ENCODE measurements around the gene BAD.

The BAD gene

GRCh38 chr11:64226507-64227051 is 57.9 kb downstream of the BAD start:
- DNase-seq: peak; percentile 82

- peak; percentile 97 for DNase-seq
Measured at GRCh38 chr11:64225608-64226506, 58.6 kb downstream of the BAD start, which contains the start of the genes NUDT22 and TRPT1. Gene NUDT22 (plus strand): TSS chr11:64226274. CDS start chr11:64226653, 379 bp downstream. Gene TRPT1 (minus strand): TSS chr11:64226186. CDS start chr11:64225860, 326 bp downstream.

- no peak for DNase-seq
Measured at GRCh38 chr11:64224891-64225607, 59.4 kb downstream of the BAD start.

DNA sequence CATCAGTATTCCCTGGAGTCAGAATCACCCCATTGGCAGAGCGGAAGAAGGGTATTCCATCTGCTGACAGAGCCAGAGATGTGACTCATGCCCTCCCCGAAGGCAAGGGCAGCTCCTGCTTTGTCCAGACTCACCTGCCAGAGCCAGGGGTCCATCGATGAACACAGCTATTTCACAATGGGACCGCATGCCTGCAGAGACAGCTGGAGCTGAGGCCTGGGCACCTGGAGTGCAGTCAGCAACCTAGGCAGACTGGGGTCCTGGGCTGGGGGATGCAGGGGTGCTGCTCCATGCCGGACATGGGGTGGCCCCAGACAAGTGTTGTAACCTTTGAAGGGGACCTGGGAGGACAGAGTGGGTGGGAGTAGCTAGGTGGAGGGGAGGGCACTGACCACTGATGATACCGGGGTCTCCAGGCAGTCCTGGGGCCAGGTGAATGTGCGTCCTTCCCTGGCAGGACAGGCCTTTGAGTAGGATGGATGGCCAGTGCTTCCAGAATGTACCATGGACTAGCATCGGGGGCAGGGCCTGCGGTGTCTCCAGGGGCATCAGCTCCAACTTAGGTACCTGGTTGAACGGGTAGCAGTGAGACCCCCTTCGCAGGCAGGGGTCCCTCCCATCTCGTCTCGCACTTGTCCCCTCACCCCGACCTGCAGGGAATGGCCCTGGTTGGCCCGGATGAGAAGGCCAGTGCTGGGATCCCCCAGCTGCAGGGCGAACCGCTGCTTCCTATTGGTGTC is 60.1 kb downstream of the BAD start:
- peak; percentile 20 for DNase-seq

DNA sequence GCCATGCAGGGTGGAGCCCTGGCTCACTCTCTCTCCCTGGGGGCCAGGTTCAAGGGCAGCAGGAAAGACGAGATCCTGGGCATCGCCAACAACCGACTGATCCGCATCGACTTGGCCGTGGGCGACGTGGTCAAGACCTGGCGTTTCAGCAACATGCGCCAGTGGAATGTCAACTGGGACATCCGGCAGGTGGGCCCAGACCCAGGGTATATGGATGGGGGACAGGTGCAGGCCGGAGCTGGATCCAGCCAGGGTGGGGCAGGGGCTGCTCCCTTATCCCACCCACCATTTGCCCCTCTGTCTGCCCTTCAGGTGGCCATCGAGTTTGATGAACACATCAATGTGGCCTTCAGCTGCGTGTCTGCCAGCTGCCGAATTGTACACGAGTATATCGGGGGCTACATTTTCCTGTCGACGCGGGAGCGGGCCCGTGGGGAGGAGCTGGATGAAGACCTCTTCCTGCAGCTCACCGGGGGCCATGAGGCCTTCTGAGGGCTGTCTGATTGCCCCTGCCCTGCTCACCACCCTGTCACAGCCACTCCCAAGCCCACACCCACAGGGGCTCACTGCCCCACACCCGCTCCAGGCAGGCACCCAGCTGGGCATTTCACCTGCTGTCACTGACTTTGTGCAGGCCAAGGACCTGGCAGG is 61.3 kb downstream of the BAD start:
- DNase-seq: peak; percentile 18

DNA sequence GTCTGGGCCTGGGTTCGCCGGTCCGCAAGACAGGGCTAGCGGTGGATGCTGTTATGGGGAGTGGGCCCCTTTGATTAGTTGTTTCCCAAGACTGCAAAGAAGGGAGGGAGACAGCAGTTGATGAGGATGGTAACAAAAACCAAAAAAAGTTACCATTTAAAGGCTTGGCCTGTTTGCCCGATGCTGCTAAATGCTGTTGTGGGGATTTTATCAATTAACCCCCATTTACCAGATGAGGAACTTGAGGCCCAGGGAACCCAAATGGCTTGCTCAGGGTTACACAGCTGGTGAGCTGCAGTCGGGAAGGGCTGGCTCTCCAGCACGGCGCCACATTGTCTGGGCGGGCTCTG is 61.8 kb downstream of the BAD start:
- DNase-seq: no peak

GRCh38 chr11:64220798-64221197 is 63.7 kb downstream of the BAD start:
- DNase-seq: no peak

DNA sequence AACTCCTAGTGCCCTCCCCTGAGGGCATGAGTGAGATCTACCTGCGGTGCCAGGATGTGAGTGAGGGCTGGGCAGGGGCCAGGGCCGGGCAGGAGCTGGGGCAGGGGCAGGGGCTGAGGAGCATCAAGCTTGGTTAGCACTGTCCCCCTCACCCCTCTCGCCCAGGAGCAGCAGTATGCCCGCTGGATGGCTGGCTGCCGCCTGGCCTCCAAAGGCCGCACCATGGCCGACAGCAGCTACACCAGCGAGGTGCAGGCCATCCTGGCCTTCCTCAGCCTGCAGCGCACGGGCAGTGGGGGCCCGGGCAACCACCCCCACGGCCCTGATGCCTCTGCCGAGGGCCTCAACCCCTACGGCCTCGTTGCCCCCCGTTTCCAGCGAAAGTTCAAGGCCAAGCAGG is 64.2 kb downstream of the BAD start:
- no peak for DNase-seq

Measured in stimulated activated CD4-positive, alpha-beta T cell treated with anti-CD3 and anti-CD28 coated beads, Interleukin-15, amount 100 ng/mL, for 24 hours (primary cell).